H1 (cell line): ENCODE results near the gene CEACAM16. TPM values are rescaled to one million over a fixed set of nuclear protein-coding genes. Genes with fewer than 3 reads are reported as not detected.
A peak's percentile ranks its signal among the peaks of the same experiment; 100 is the strongest.

ENCODE experiments used
- CTCF ChIA-PET: fragments of 300-600 bp; sonication (Branson Sonifier 250); formaldehyde crosslinking; loops from one replicate; lab custom pipeline; 2021; ENCODE audit not compliant: partially characterized antibody; lab: Charles Lee
- POLR2A ChIA-PET: fragments of 300-600 bp; sonication (Branson Sonifier 250); formaldehyde crosslinking; loops from one replicate; lab custom pipeline; 2021; ENCODE audit warnings: inconsistent platforms; ENCODE audit not compliant: partially characterized antibody; lab: Charles Lee
- DNase-seq, 2 experiments: peaks; one replicate each; pipeline versions ENCODE4 v3.0.0 to v3.0.0-alpha.2; 2010 to 2022; ENCODE audit warnings: low spot score in 2 of 2, low read depth in 1 of 2, mixed read lengths in 1 of 2
- FAIRE-seq: peaks from 2 replicates; lab custom pipeline; 2011; peaks lifted over from hg19 to GRCh38; lab: Jason Lieb, UNC
- H2AFZ ChIP-seq: 2 replicates; pipeline ENCODE4 v1.8.1; 2012; ENCODE audit warnings: low read length, inconsistent platforms
- H2AK5ac ChIP-seq: 2 replicates; pipeline ENCODE4 v1.6.1; 2013; ENCODE audit warnings: low read depth, low read length
- H2BK120ac ChIP-seq: replicated peaks from 2 replicates; pipeline ENCODE3; 2013; ENCODE audit warnings: low read depth, low read length, inconsistent platforms
- H2BK12ac ChIP-seq: 2 replicates; pipeline ENCODE4 v1.6.1; 2013; ENCODE audit warnings: low read depth, low read length
- H2BK15ac ChIP-seq: 2 replicates; pipeline ENCODE4 v1.6.1; 2013; ENCODE audit warnings: low read length
- H2BK20ac ChIP-seq: 2 replicates; pipeline ENCODE4 v1.6.1; 2013; ENCODE audit warnings: low read length
- H2BK5ac ChIP-seq: 2 replicates; pipeline ENCODE4 v1.6.1; 2013; ENCODE audit warnings: low read depth, low read length
- H3K14ac ChIP-seq: 2 replicates; pipeline ENCODE4 v1.6.1; 2013; ENCODE audit warnings: inconsistent platforms; ENCODE audit not compliant: insufficient read length
- H3K18ac ChIP-seq: 2 replicates; pipeline ENCODE4 v1.6.1; 2013; ENCODE audit warnings: low read length; ENCODE audit errors: extremely low read depth
- H3K23ac ChIP-seq: 2 replicates; pipeline ENCODE4 v1.6.1; 2013; ENCODE audit warnings: inconsistent platforms; ENCODE audit not compliant: insufficient read length
- H3K23me2 ChIP-seq: 2 replicates; pipeline ENCODE4 v1.6.1; 2013; ENCODE audit warnings: low read depth, low read length
- H3K27ac ChIP-seq: 2 replicates; pipeline ENCODE4 v1.6.1; 2011; ENCODE audit warnings: low read depth, low read length, inconsistent platforms
- H3K27me3 ChIP-seq, 4 experiments: replicated peaks in 1 of 4; 1 replicate in 1 of 4; 2 replicates in 3 of 4; pipeline versions ENCODE4 v1.6.1 to v1.8.1; 2011 to 2013; ENCODE audit warnings: low read length in 3 of 4, mild to moderate bottlenecking in 3 of 4, inconsistent platforms in 2 of 4, mixed read lengths in 2 of 4, moderate library complexity in 1 of 4; ENCODE audit not compliant: control insufficient read depth in 3 of 4, insufficient read depth in 3 of 4; ENCODE audit errors: extremely low read depth in 1 of 4
- H3K36me3 ChIP-seq, 4 experiments: 2 replicates each; pipeline versions ENCODE4 v1.6.1 to v1.8.1; 2011 to 2013; ENCODE audit warnings: mild to moderate bottlenecking in 4 of 4, low read length in 3 of 4, moderate library complexity in 2 of 4, control low read depth in 1 of 4, inconsistent platforms in 1 of 4; ENCODE audit not compliant: insufficient read depth in 4 of 4, control insufficient read depth in 2 of 4
- H3K4ac ChIP-seq: replicated peaks from 2 replicates; pipeline ENCODE3; 2013; ENCODE audit warnings: low read length, low read depth, mixed read lengths, inconsistent platforms; ENCODE audit not compliant: insufficient read length
- H3K4me1 ChIP-seq, 4 experiments: replicated peaks in 1 of 4; 1 replicate in 1 of 4; 2 replicates in 3 of 4; pipeline versions ENCODE4 v1.6.1 to v1.8.1; 2011 to 2013; ENCODE audit warnings: low read length in 3 of 4, inconsistent platforms in 2 of 4, mixed read lengths in 1 of 4; ENCODE audit not compliant: insufficient read depth in 4 of 4, control insufficient read depth in 3 of 4
- H3K4me2 ChIP-seq, 2 experiments: 2 replicates each; pipeline versions ENCODE4 v1.6.1 to v1.8.1; 2011 to 2013; ENCODE audit warnings: low read depth in 2 of 2, low read length in 2 of 2, control low read depth in 1 of 2, inconsistent platforms in 1 of 2, mild to moderate bottlenecking in 1 of 2; ENCODE audit not compliant: insufficient read depth in 1 of 2
- H3K4me3 ChIP-seq, 4 experiments: fragments of 200-600, 300-600 bp in 1 of 4; sonication (generic), shearing (Covaris generic), sonication (Bioruptor Twin) in 1 of 4; 2 replicates each; pipeline versions ENCODE4 v1.5.1 to v1.8.1; 2011 to 2016; ENCODE audit warnings: low read length in 4 of 4, low read depth in 3 of 4, control low read depth in 2 of 4, inconsistent platforms in 2 of 4, mild to moderate bottlenecking in 2 of 4, mixed read lengths in 1 of 4, moderate library complexity in 1 of 4; ENCODE audit not compliant: insufficient read depth in 2 of 4; ENCODE audit errors: extremely low read depth in 1 of 4
- H3K56ac ChIP-seq: replicated peaks from 2 replicates; pipeline ENCODE3; 2013; ENCODE audit warnings: low read depth, mild to moderate bottlenecking, mixed read lengths, low read length, inconsistent platforms; ENCODE audit not compliant: insufficient read length
- H3K79me1 ChIP-seq: 2 replicates; pipeline ENCODE4 v1.6.1; 2013; ENCODE audit warnings: low read depth, low read length, control low read depth
- H3K79me2 ChIP-seq, 2 experiments: 2 replicates each; pipeline versions ENCODE4 v1.6.1 to v1.8.1; 2012 to 2013; ENCODE audit warnings: low read length in 2 of 2, mild to moderate bottlenecking in 2 of 2, inconsistent platforms in 1 of 2; ENCODE audit not compliant: insufficient read depth in 2 of 2, control insufficient read depth in 1 of 2
- H3K9ac ChIP-seq, 4 experiments: replicated peaks in 1 of 4; 1 replicate in 1 of 4; 2 replicates in 3 of 4; pipeline versions ENCODE4 v1.6.1 to v1.8.1; 2011 to 2013; ENCODE audit warnings: low read depth in 3 of 4, low read length in 3 of 4, control low read depth in 2 of 4, mild to moderate bottlenecking in 2 of 4, moderate library complexity in 2 of 4, inconsistent platforms in 1 of 4; ENCODE audit errors: extremely low read depth in 1 of 4
- H3K9me3 ChIP-seq, 2 experiments: 2 replicates each; pipeline versions ENCODE4 v1.6.1 to v1.8.1; 2012 to 2013; ENCODE audit warnings: mild to moderate bottlenecking in 2 of 2, moderate library complexity in 2 of 2, control low read depth in 1 of 2, inconsistent platforms in 1 of 2, low read depth in 1 of 2, low read length in 1 of 2, mixed read lengths in 1 of 2; ENCODE audit not compliant: insufficient read depth in 2 of 2
- H4K20me1 ChIP-seq, 2 experiments: replicated peaks in 1 of 2; 2 replicates each; pipeline versions ENCODE3 to v1.8.1; 2011 to 2013; ENCODE audit warnings: inconsistent platforms in 2 of 2, low read length in 2 of 2, mild to moderate bottlenecking in 1 of 2; ENCODE audit not compliant: insufficient read depth in 2 of 2, control insufficient read depth in 1 of 2
- H4K5ac ChIP-seq: 2 replicates; pipeline ENCODE4 v1.6.1; 2013; ENCODE audit warnings: low read length, low read depth, mixed read lengths, inconsistent platforms; ENCODE audit not compliant: insufficient read length
- H4K8ac ChIP-seq: 2 replicates; pipeline ENCODE4 v1.8.0; 2013; ENCODE audit warnings: mild to moderate bottlenecking, moderate library complexity, low read length, inconsistent platforms; ENCODE audit not compliant: insufficient read depth; ENCODE audit errors: extremely low read depth
- H4K91ac ChIP-seq: replicated peaks from 2 replicates; pipeline ENCODE3; 2013; ENCODE audit warnings: low read length, mixed read lengths, inconsistent platforms; ENCODE audit not compliant: insufficient read length
- CREB1 ChIP-seq: IDR thresholded peaks from 2 replicates; pipeline ENCODE4 v1.6.1; 2012; ENCODE audit warnings: inconsistent platforms
- WGBS, 2 experiments: shearing (Covaris generic) in 1 of 2; methylation state at CpG; one replicate each; pipeline versions ENCODE4 v1.1.6 to v1.1.7; 2013 to 2015; ENCODE audit warnings: low lambda C conversion rate in 2 of 2, mixed read lengths in 2 of 2, inconsistent platforms in 1 of 2, low coverage in 1 of 2, missing lambda C conversion rate in 1 of 2; ENCODE audit not compliant: insufficient replicate concordance in 2 of 2, insufficient coverage in 1 of 2, insufficient read length in 1 of 2; ENCODE audit errors: extremely low coverage in 1 of 2, missing lambda C conversion rate in 1 of 2; 5-methylcytosine and 5-hydroxymethylcytosine counted together
- polyA plus RNA-seq, 7 experiments: library from polyadenylated mRNA; depleted of rRNA in 3 of 7; stranded (reverse) in 5 of 7; unstranded in 2 of 7; fragments of >200 nt in 5 of 7; fragments of 200-250 nt in 2 of 7; gene quantifications; 1 replicate in 5 of 7; 2 replicates in 1 of 7; 4 replicates in 1 of 7; pipeline versions ENCODE4 v1.2.1 to v1.2.3, GENCODE V29; 2011 to 2013; ENCODE audit warnings: missing spikeins in 2 of 7, mixed read lengths in 2 of 7
- total RNA-seq: library from RNA; stranded (reverse); fragmentation: NEBNext Ultra II Directional; extraction: Animal tissue kit (Norgen Biotek cat#: 25700); gene quantifications from 2 replicates; pipeline ENCODE4 v1.2.1, GENCODE V29; 2021

The CEACAM16 gene
- total and polyA plus RNA-seq, 2 of the 8 experiments (the other 6 are each of a cell fraction or from before 2014, with no cell fraction given) = not detected

GRCh38 chr19:44723299-44723951, 24.5 kb downstream of the CEACAM16 start:
- H2AK5ac ChIP-seq = no peak overlapping the region; the same call in 1 of the 2 replicates
- H2BK15ac ChIP-seq = peak overlapping the region; percentile 94; the same call in 1 of the 2 replicates
- no peak overlapping the region for H2BK5ac ChIP-seq
- H2BK20ac ChIP-seq = no peak overlapping the region; the same call in 1 of the 2 replicates
- H3K79me2 ChIP-seq = no peaks in the 10 kb centered on the region
- no peak overlapping the region for H3K4me3 ChIP-seq
- no peaks in the 10 kb centered on the region for H3K79me1 ChIP-seq
- H3K36me3 ChIP-seq = no peaks in the 10 kb centered on the region
- peaks cover 0 to 9% (median 5%) of the 10 kb centered on the region in 4 experiments; a peak in 6 of 7 replicates for H3K4me1 ChIP-seq
- no peak overlapping the region for H3K18ac ChIP-seq
- no peak overlapping the region for H2AFZ ChIP-seq
- TF ChIP-seq CREB1 = no peak
- no peaks in the 10 kb centered on the region; a peak in 1 of 7 replicates for H3K27me3 ChIP-seq
- no peak for DNase-seq
- no peak overlapping the region for H3K4me2 ChIP-seq
- no peak for FAIRE-seq
- H2BK120ac ChIP-seq = no peak overlapping the region
- H3K23me2 ChIP-seq = no peaks in the 10 kb centered on the region; the same call in 1 of the 2 replicates
- H4K20me1 ChIP-seq = no peaks in the 10 kb centered on the region
- no peak overlapping the region for H3K9ac ChIP-seq
- H4K8ac ChIP-seq = no peak overlapping the region
- no peak overlapping the region for H2BK12ac ChIP-seq
- CTCF ChIA-PET = interaction anchor here (0.5 to 20.6 kb wide), 55 partner anchors 8 to 260 kb away, joined by 3 to 468 read pairs (median 5); partner anchors contain the start of genes BCAM and CLPTM1
- no peaks in the 10 kb centered on the region for H3K9me3 ChIP-seq
- no peak overlapping the region for H3K56ac ChIP-seq
- no peak overlapping the region for H3K14ac ChIP-seq
- POLR2A ChIA-PET = interaction anchor here (0.6 to 2.2 kb wide), 11 partner anchors 7 to 125 kb away, joined by 3 to 8 read pairs (median 4); partner anchors contain the start of gene NECTIN2
- WGBS, 2 experiments = 85% methylated on average over 10 of the region's 10 CpGs; no CpG with 5 or more reads in 1 of the 2 experiments
- no peak overlapping the region for H3K27ac ChIP-seq
- H3K23ac ChIP-seq = no peak overlapping the region
- H3K4ac ChIP-seq = no peak overlapping the region
- no peak overlapping the region for H4K5ac ChIP-seq
- H4K91ac ChIP-seq = no peak overlapping the region
